ENCODE data around the gene LUZP4.
"Not testable (repeated sequence)": the region's sequence is repeated elsewhere in the genome, so short reads cannot be mapped to it uniquely, and the experiment has no call there.

LUZP4 gene

DNA sequence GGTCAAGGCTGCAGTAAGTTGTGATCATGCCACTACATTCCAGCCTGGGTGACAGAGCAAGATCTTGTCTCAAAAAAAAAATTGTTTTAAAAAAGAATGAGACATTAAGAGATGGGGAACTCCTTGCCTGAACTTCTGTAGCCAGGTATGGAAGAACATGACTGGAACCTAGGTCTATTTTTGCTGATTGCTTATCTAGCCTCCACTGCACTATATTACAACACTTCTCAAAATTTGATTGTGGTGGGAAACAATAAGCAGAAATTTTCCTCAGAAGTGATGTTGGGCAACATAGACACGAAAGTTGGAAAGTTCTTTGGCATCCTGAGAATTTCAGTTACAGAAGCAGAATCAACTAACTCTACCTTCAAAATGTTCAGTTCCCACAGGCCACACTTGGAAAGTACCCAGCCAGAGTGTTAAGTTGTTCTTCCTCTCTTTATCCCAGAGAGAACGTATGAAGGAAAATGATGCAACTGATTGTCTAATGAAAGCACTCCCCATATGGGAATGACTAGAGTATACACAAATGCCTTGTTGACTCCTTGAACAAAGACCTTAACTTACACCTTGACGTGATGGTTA, 50.0 kb downstream of the LUZP4 start:
- no peak for DNase-seq

GRCh38 chrX:115341421-115341820, 51.9 kb downstream of the LUZP4 start:
- DNase-seq: no peak

GRCh38 chrX:115344885-115345614, 55.5 kb downstream of the LUZP4 start:
- DNase-seq: no peak

- DNase-seq: no peak
These were observed 56.1 kb downstream of the LUZP4 start for GRCh38 chrX:115345615-115346014.

- not testable (repeated sequence) for DNase-seq
These were observed 57.2 kb downstream of the LUZP4 start for GRCh38 chrX:115346738-115347137.

DNA sequence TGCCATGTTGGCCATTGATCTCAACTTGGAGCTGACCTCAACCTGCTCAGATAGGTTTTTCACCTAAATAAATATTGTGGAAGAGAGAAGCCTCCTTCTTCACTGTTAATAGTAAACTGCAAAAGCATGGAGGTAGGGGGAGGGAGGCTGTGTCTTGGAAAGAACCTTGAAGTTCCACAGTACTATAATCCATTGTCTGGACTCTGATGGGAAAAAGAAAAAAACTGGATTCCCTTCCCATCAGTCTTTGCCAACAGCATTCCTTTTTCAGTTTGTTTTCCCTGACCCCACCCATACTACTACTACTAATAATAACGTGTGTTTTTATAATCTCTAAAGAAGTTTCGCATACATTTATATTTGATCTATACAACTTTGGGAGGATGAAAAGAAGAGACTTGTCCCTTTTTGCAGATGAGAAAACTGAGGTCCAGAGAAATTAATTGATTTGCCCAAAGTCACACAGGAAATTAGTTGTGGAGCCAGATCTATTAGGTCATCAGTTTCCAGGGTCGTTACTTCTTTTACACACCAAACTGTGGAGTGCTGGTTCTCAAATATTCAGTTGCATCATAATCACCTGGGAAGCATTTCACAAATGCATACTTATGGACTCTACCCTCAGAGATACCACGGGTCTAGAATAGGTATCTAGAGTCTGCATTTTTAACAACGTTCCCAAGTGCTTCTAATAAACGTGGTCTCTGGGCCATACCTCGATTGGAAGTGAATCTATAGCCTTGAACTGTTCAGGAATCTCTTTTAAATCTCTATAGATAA, 59.1 kb downstream of the LUZP4 start:
- no peak for DNase-seq

DNA sequence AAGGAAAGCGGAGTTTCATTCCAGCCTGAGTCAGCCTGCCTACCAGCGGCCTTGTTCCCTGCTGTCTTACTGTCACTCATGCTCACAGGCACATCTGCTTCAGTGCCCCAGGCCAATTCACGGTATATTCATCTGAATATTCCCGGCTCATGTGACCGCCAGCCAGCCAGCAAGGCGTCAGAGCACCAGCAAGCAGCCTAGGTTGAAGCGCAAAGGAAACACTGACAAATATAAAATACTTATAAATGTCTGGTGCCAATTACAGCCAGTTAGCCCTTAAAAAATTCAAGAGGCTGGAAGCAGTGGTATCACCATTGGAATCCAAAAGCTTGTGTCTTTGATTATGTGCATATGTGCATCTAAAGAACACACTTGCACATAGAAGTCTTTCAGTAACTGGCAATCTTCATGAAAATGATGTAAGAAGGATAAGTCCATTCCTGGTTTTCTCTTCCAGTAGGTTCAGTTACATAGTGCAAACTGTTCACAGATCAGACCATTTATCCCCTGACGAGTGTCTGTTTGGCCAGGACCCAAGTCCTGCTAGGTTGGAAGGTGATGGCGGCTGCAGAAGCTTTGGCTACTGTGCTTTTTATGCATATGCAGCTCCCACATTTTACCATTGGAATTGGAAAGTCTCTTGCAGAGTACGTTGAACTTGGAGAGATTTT, 61.3 kb downstream of the LUZP4 start:
- DNase-seq: no peak

GRCh38 chrX:115356369-115356768, 66.9 kb downstream of the LUZP4 start:
- no peak for DNase-seq

Data from activated gamma-delta T cell treated with Interleukin-2 at 50 U/mL for 16 hours (primary cell).